22Rv1 (cell line): ENCODE measurements around the gene COL5A3.

Experiments
- CTCF ChIP-seq: fragments of 450-650 bp; IDR thresholded peaks from 2 replicates; pipeline ENCODE4 v1.5.1; 2017; ENCODE audit warnings: mild to moderate bottlenecking
- ZFX ChIP-seq: fragments of 450-650 bp; IDR thresholded peaks from 2 replicates; pipeline ENCODE4 v1.6.1; 2017; ENCODE audit warnings: antibody characterized with exemption, borderline replicate concordance

GRCh38 chr19:10007371-10008183, 2.7 kb downstream of the COL5A3 start:
- TF ChIP-seq ZFX, result no peak
- no peak for TF ChIP-seq CTCF
